Measurements from ENCODE around the gene ENC1.

- TF ChIP-seq, protein P1, sequence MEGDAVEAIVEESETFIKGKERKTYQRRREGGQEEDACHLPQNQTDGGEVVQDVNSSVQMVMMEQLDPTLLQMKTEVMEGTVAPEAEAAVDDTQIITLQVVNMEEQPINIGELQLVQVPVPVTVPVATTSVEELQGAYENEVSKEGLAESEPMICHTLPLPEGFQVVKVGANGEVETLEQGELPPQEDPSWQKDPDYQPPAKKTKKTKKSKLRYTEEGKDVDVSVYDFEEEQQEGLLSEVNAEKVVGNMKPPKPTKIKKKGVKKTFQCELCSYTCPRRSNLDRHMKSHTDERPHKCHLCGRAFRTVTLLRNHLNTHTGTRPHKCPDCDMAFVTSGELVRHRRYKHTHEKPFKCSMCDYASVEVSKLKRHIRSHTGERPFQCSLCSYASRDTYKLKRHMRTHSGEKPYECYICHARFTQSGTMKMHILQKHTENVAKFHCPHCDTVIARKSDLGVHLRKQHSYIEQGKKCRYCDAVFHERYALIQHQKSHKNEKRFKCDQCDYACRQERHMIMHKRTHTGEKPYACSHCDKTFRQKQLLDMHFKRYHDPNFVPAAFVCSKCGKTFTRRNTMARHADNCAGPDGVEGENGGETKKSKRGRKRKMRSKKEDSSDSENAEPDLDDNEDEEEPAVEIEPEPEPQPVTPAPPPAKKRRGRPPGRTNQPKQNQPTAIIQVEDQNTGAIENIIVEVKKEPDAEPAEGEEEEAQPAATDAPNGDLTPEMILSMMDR (optimal IDR thresholded peaks at IDR 0.05 in 1 of 3, IDR thresholded peaks at IDR 0.05 in 1 of 3, conservative IDR thresholded peaks at IDR 0.05 in 1 of 3; ENCODE audit: extremely low read depth in 1 of 3, insufficient read depth in 2 of 3, low read length in 3 of 3) = no peak
- no peak for TF ChIP-seq EZH2 (IDR thresholded peaks at IDR 0.05; ENCODE audit: low read length)
These were observed 16.0 kb downstream of the ENC1 start for GRCh38 chr5:74624501-74624900.
